HEK293 (cell line): ENCODE measurements around the gene HHAT.
"Not testable (repeated sequence)": the region's sequence is repeated elsewhere in the genome, so short reads cannot be mapped to it uniquely, and the experiment has no call there.

Experiments used
- CTCF ChIA-PET: fragments of 350-600 bp; formaldehyde crosslinking; extraction: SDS; loops from one replicate; lab custom pipeline; 2021; ENCODE audit warnings: antibody characterized with exemption; lab: Yijun Ruan, JAX
- POLR2A ChIA-PET: fragments of 300-600 bp; formaldehyde crosslinking; extraction: SDS; loops from one replicate; lab custom pipeline; 2020; ENCODE audit warnings: antibody characterized with exemption, inconsistent platforms; lab: Yijun Ruan, JAX
- H3K27ac ChIP-seq: fragments of 200-500 bp; sonication (Bioruptor generic); 2 replicates; pipeline ENCODE4 v1.5.1; 2014; ENCODE audit warnings: low read depth, low read length, control low read depth, inconsistent platforms; ENCODE audit errors: extremely low read depth
- H3K36me3 ChIP-seq, 2 experiments: fragments of 200-500 bp in 1 of 2; sonication (Bioruptor generic) in 1 of 2; 1 replicate in 1 of 2; 2 replicates in 1 of 2; pipeline ENCODE4 v1.5.1; 2014 to 2017; ENCODE audit warnings: inconsistent platforms in 2 of 2, low read length in 2 of 2; ENCODE audit not compliant: control insufficient read depth in 2 of 2, insufficient read depth in 1 of 2
- H3K4me1 ChIP-seq: fragments of 200-500 bp; sonication (Bioruptor generic); 2 replicates; pipeline ENCODE4 v1.5.1; 2014; ENCODE audit warnings: mild to moderate bottlenecking, low read length, inconsistent platforms; ENCODE audit not compliant: control insufficient read depth, insufficient read depth
- H3K4me3 ChIP-seq: 2 replicates; pipeline ENCODE4 v1.5.1; 2011; ENCODE audit warnings: low read depth, mild to moderate bottlenecking, control low read depth, low read length, moderate library complexity
- H3K9me3 ChIP-seq: fragments of 200-500 bp; sonication (Bioruptor generic); 2 replicates; pipeline ENCODE4 v1.5.1; 2014; ENCODE audit warnings: low read depth, low read length, inconsistent platforms; ENCODE audit not compliant: control insufficient read depth, insufficient read depth
- GFI1B ChIP-seq: fragments of 450-650 bp; formaldehyde crosslinking; IDR thresholded peaks from 2 replicates; pipeline ENCODE4 v1.5.1; 2016; ENCODE audit warnings: missing biosample characterization, missing genetic modification characterization
- GLI4 ChIP-seq: fragments of 450-650 bp; formaldehyde crosslinking; IDR thresholded peaks from 2 replicates; pipeline ENCODE4 v1.5.1; 2016; ENCODE audit warnings: missing biosample characterization, missing genetic modification characterization
- GLIS1 ChIP-seq: fragments of 450-650 bp; formaldehyde crosslinking; IDR thresholded peaks from 2 replicates; pipeline ENCODE4 v1.5.1; 2016; ENCODE audit warnings: missing biosample characterization, missing genetic modification characterization
- IKZF3 ChIP-seq: fragments of 450-650 bp; IDR thresholded peaks from 2 replicates; pipeline ENCODE4 v1.5.0; 2018; ENCODE audit warnings: missing biosample characterization, mild to moderate bottlenecking, missing genetic modification characterization, moderate library complexity
- KLF17 ChIP-seq: fragments of 450-650 bp; formaldehyde crosslinking; IDR thresholded peaks from 2 replicates; pipeline ENCODE4 v1.5.1; 2016; ENCODE audit warnings: missing biosample characterization, missing genetic modification characterization
- PRDM4 ChIP-seq: fragments of 450-650 bp; formaldehyde crosslinking; IDR thresholded peaks from 2 replicates; pipeline ENCODE4 v1.5.1; 2017; ENCODE audit warnings: missing biosample characterization, missing genetic modification characterization
- SP3 ChIP-seq: fragments of 450-650 bp; formaldehyde crosslinking; IDR thresholded peaks from 2 replicates; pipeline ENCODE4 v1.5.1; 2016; ENCODE audit warnings: missing biosample characterization, missing genetic modification characterization
- TRIM28 ChIP-seq: IDR thresholded peaks from 2 replicates; pipeline ENCODE4 v1.6.1; 2011; ENCODE audit warnings: low read length, control low read depth, borderline replicate concordance
- YY2 ChIP-seq: fragments of 450-650 bp; formaldehyde crosslinking; IDR thresholded peaks from 2 replicates; pipeline ENCODE4 v1.5.1; 2016; ENCODE audit warnings: missing biosample characterization, missing genetic modification characterization
- ZNF274 ChIP-seq, 2 experiments: fragments of 200-500 bp in 1 of 2; fragments of 450-650 bp in 1 of 2; sonication (Bioruptor generic) in 1 of 2; formaldehyde crosslinking in 1 of 2; IDR thresholded peaks; 2 replicates each; pipeline versions ENCODE4 v1.5.1 to v1.6.1; 2014 to 2016; ENCODE audit warnings: borderline replicate concordance in 1 of 2, inconsistent platforms in 1 of 2, low read length in 1 of 2, missing biosample characterization in 1 of 2, missing genetic modification characterization in 1 of 2
- ZNF391 ChIP-seq: fragments of 450-650 bp; formaldehyde crosslinking; IDR thresholded peaks from 2 replicates; pipeline ENCODE4 v1.5.1; 2016; ENCODE audit warnings: low read depth, missing biosample characterization, missing genetic modification characterization, borderline replicate concordance
- ZNF416 ChIP-seq: fragments of 450-650 bp; formaldehyde crosslinking; IDR thresholded peaks from 2 replicates; pipeline ENCODE4 v1.5.1; 2016; ENCODE audit warnings: missing biosample characterization, missing genetic modification characterization
- ZNF473 ChIP-seq: fragments of 450-650 bp; formaldehyde crosslinking; IDR thresholded peaks from 2 replicates; pipeline ENCODE4 v1.5.1; 2017; ENCODE audit warnings: missing biosample characterization, missing genetic modification characterization
- ZNF48 ChIP-seq: fragments of 450-650 bp; formaldehyde crosslinking; IDR thresholded peaks from 2 replicates; pipeline ENCODE4 v1.5.1; 2016; ENCODE audit warnings: missing biosample characterization, missing genetic modification characterization
- ZNF585B ChIP-seq: fragments of 450-650 bp; formaldehyde crosslinking; IDR thresholded peaks from 2 replicates; pipeline ENCODE4 v1.5.1; 2016; ENCODE audit warnings: missing biosample characterization, missing genetic modification characterization
- ZNF660 ChIP-seq: fragments of 450-650 bp; IDR thresholded peaks from 2 replicates; pipeline ENCODE4 v1.5.1; 2018; ENCODE audit warnings: missing biosample characterization, mild to moderate bottlenecking, missing genetic modification characterization
- ZNF776 ChIP-seq: fragments of 450-650 bp; formaldehyde crosslinking; IDR thresholded peaks from 2 replicates; pipeline ENCODE4 v1.5.0; 2017; ENCODE audit warnings: missing biosample characterization, missing genetic modification characterization, borderline replicate concordance
- ZSCAN16 ChIP-seq: fragments of 450-650 bp; formaldehyde crosslinking; IDR thresholded peaks from 2 replicates; pipeline ENCODE4 v1.5.1; 2016; ENCODE audit warnings: missing biosample characterization, missing genetic modification characterization
- TF ChIP-seq, protein P1 (sequence below): fragments of 450-650 bp; formaldehyde crosslinking; IDR thresholded peaks from 2 replicates; pipeline ENCODE4 v1.5.1; 2016; ENCODE audit warnings: missing biosample characterization, missing genetic modification characterization

HHAT gene

DNA sequence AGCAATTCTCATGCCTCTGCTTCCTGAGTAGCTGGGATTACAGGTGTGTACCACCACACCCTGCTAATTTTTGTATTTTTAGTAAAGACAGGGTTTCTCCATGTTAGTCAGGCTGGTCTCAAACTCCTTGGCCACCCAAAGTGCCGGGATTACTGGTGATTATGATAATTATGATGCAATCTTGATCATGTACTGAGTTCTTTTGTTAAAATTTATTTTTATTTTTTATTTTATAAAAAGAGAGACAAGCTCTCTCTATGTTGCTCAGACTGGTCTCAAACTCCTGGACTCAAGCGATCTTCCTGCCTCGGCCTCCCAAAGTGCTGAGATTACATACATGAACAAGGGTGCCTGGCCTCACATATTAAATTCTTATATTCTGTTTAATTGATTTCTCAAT, 25.6 kb downstream of the HHAT start:
- H3K4me3 ChIP-seq, H3K36me3 ChIP-seq, H3K27ac ChIP-seq, H3K9me3 ChIP-seq, H3K4me1 ChIP-seq: not testable (repeated sequence)
- ChIA-PET CTCF (interaction anchor here (0.7 to 2.1 kb wide), 3 partner anchors 20 to 52 kb away, joined by 3 to 5 read pairs (median 3); no protein-coding TSS in a partner anchor), POLR2A (interaction anchor here (0.7 kb wide), 1 partner anchor 35 kb away, joined by 6 read pairs; no protein-coding TSS in a partner anchor)

GRCh38 chr1:210358626-210359025, 29.9 kb downstream of the HHAT start:
- no peaks in the 10 kb centered on the region; a peak in 1 of 3 replicates for H3K36me3 ChIP-seq
- H3K4me3 ChIP-seq = no peak overlapping the region
- ChIA-PET CTCF (interaction anchor here (0.7 to 3.7 kb wide), 5 partner anchors 9 to 36 kb away, joined by 3 to 47 read pairs (median 5); no protein-coding TSS in a partner anchor), POLR2A (no interaction called here)
- H3K27ac ChIP-seq = no peak overlapping the region
- TF ChIP-seq ZNF585B (tag by site-specific recombination) (no peak), TRIM28 (no peak), ZNF391 (no peak), ZNF48 (tag by site-specific recombination) (no peak), GLIS1 (tag by site-specific recombination) (no peak), ZNF660 (no peak), ZNF776 (tag by site-specific recombination) (no peak), PRDM4 (tag by site-specific recombination) (no peak), YY2 (tag by site-specific recombination) (no peak), KLF17 (tag by site-specific recombination) (no peak), ZNF416 (tag by site-specific recombination) (no peak), IKZF3 (no peak), ZSCAN16 (tag by site-specific recombination) (no peak)
- TF ChIP-seq, protein P1, sequence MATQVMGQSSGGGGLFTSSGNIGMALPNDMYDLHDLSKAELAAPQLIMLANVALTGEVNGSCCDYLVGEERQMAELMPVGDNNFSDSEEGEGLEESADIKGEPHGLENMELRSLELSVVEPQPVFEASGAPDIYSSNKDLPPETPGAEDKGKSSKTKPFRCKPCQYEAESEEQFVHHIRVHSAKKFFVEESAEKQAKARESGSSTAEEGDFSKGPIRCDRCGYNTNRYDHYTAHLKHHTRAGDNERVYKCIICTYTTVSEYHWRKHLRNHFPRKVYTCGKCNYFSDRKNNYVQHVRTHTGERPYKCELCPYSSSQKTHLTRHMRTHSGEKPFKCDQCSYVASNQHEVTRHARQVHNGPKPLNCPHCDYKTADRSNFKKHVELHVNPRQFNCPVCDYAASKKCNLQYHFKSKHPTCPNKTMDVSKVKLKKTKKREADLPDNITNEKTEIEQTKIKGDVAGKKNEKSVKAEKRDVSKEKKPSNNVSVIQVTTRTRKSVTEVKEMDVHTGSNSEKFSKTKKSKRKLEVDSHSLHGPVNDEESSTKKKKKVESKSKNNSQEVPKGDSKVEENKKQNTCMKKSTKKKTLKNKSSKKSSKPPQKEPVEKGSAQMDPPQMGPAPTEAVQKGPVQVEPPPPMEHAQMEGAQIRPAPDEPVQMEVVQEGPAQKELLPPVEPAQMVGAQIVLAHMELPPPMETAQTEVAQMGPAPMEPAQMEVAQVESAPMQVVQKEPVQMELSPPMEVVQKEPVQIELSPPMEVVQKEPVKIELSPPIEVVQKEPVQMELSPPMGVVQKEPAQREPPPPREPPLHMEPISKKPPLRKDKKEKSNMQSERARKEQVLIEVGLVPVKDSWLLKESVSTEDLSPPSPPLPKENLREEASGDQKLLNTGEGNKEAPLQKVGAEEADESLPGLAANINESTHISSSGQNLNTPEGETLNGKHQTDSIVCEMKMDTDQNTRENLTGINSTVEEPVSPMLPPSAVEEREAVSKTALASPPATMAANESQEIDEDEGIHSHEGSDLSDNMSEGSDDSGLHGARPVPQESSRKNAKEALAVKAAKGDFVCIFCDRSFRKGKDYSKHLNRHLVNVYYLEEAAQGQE = no peak
- H3K9me3 ChIP-seq = no peaks in the 10 kb centered on the region
- no peaks in the 10 kb centered on the region for H3K4me1 ChIP-seq

GRCh38 chr1:210359255-210359654, 30.6 kb downstream of the HHAT start:
- Histone ChIP-seq H3K4me1 (no peaks in the 10 kb centered on the region), H3K9me3 (no peaks in the 10 kb centered on the region), H3K36me3 (no peaks in the 10 kb centered on the region; a peak in 1 of 3 replicates), H3K27ac (no peak overlapping the region), H3K4me3 (no peak overlapping the region)
- ChIA-PET CTCF (interaction anchor here (0.7 to 3.7 kb wide), 11 partner anchors 9 to 775 kb away, joined by 3 to 47 read pairs (median 5); partner anchors contain the start of gene KCNH1), POLR2A (no interaction called here)
- no peak for TF ChIP-seq SP3 (tag by site-specific recombination)
- TF ChIP-seq ZNF473 (tag by site-specific recombination) = no peak
- no peak for TF ChIP-seq GFI1B (tag by site-specific recombination)
- no peak for TF ChIP-seq GLI4
- TF ChIP-seq ZNF274 (IDR thresholded peaks at IDR 0.05; ENCODE audit: low read length) = no peak
- TF ChIP-seq ZNF274 (tag by site-specific recombination; IDR thresholded peaks at IDR 0.05; ENCODE audit: borderline replicate concordance) = no peak
